NB4 (cell line): ENCODE results near the gene NBPF12.
"Not testable (repeated sequence)": the region's sequence is repeated elsewhere in the genome, so short reads cannot be mapped to it uniquely, and the experiment has no call there.

Source experiments
- CTCF ChIP-seq: IDR thresholded peaks from one replicate; pipeline ENCODE4 v1.5.1; 2012; ENCODE audit warnings: low read depth, low read length
- MYC ChIP-seq: IDR thresholded peaks from 2 replicates; pipeline ENCODE4 v1.6.1; 2011; ENCODE audit warnings: low read depth, low read length
- POLR2A ChIP-seq: IDR thresholded peaks from 2 replicates; pipeline ENCODE4 v1.6.1; 2011; ENCODE audit warnings: mild to moderate bottlenecking; ENCODE audit not compliant: insufficient read length; ENCODE audit errors: extremely low read depth
- TF ChIP-seq, protein P1 (sequence below): IDR thresholded peaks from 2 replicates; pipeline ENCODE4 v1.6.1; 2011; ENCODE audit warnings: low read depth, low read length

DNA sequence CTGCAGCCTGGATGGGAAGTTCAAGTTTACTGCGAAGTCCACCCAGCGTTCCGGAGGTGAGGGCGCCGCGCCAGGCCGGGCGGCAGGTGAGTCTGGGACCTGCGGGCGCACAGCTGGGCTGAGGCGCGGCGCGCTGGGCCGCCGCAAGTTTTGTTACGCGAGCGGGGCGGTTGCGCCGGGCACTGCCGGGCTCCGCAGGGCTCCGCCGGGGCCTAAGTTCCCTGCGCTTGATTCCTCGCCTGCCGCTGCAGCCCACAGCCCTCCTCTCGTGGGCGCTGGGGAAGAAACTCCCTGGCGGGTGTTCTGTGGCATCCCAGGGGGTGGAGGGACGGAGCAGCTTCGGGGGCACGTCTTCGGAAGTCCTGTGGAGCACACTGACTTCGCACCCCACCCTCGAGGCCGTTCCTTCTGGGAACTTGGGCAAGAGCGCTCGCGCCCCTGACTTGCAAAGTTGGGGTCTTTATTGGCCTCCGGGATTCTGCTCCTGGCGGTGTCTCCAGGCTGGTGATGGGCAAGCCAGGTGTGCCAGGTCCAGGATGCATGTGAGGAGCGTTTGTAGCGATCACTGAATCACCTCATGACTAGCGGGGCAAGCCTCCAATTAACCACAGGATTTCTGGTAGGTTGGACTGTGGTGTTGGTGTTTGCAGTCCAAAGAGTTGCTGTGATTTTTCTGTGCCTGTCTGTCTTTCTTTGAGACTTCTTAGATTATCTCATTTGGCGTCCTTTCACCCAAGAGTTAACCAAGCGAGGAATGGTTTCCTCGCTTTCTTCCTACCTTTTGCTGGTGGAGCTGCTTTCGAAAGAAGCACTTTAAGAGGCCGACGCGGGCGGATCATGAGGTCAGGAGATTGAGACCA is 1.0 kb downstream of the NBPF12 start:
- not testable (repeated sequence) for TF ChIP-seq CTCF, POLR2A, MYC
- TF ChIP-seq, protein P1, sequence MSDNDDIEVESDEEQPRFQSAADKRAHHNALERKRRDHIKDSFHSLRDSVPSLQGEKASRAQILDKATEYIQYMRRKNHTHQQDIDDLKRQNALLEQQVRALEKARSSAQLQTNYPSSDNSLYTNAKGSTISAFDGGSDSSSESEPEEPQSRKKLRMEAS: not testable (repeated sequence)
